CMK (cell line): ENCODE data around the gene TP53.
A peak's percentile ranks its signal among the peaks of the same experiment; 100 is the strongest.

ENCODE experiments used
- DNase-seq: peaks from one replicate; pipeline ENCODE4 v3.0.0-alpha.2; 2010; ENCODE audit warnings: low read depth

TP53 gene

DNA sequence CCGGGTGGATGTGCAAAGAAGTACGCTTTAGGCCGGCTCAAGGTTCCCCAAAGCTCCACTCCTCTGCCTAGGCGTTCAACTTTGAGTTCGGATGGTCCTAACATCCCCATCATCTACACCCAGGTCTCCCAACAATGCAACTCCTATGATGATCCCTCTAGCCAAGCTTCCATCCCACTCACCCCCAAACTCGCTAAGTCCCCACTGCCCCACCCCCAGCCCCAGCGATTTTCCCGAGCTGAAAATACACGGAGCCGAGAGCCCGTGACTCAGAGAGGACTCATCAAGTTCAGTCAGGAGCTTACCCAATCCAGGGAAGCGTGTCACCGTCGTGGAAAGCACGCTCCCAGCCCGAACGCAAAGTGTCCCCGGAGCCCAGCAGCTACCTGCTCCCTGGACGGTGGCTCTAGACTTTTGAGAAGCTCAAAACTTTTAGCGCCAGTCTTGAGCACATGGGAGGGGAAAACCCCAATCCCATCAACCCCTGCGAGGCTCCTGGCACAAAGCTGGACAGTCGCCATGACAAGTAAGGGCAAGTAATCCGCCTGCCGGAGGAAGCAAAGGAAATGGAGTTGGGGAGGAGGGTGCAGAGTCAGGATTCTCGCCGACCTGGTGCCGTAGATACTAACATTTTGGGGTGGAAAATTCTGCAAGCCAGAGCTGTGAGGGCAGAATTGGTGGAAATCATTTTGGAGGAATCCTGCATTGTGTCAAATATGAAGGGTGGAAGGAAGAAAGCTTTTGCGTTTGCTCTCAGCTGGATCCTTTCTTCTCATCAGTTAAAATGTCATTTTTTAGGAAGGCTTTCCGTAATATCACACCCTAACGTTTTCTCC is at the start of gene TP53:
TSS of gene TP53 (minus strand) at position 419 of the 836 bp plus-strand sequence. CDS start 10,896 bp downstream, outside the sequence.
- peak; percentile 69 for DNase-seq

GRCh38 chr17:7732981-7733539 is 45.8 kb upstream of the TP53 start:
- DNase-seq, result no peak

DNA sequence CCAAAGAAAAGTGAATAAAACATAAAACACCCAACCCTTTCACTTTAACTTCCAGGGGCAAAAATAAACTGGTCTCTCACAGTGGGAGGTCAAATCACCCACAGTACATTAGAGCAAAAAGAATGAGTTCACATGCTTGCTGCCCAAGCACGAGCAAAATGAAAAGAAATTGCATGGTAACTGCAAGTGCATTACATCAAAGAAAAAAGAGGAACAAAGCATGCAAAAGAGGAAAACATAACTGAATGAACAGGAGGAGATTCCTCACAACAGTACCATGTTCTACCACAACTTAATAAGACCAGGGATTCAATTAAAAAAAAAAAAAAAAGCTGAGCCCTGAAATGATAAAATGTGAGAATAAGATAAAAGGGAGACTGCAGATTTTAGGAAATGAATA is 42.5 kb upstream of the TP53 start:
- DNase-seq, result no peak

- DNase-seq, result no peak
These were observed 40.6 kb upstream of the TP53 start for GRCh38 chr17:7727886-7728285.

GRCh38 chr17:7721612-7722011 is 34.3 kb upstream of the TP53 start:
- DNase-seq, result no peak

DNA sequence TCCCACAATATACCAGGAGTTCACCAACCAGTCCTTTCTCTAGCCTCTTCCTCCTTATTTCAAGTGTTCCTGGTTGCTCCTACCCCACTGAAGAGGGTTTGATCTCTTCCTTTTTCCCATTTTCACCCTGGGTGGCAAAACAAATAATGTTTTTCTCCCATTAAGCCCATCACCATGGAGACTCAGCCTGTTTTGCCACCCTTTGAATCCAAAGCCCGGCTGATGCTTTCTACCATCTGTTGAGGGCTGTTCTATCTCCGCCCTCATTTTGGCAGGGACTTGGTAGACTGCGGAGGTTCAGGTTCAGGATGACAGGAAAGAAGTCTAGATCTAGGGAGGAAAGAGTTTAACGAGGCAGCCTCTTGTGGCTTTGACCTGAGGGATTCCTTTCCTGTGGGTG is 32.8 kb upstream of the TP53 start:
- DNase-seq, result no peak

GRCh38 chr17:7719661-7720060 is 32.4 kb upstream of the TP53 start:
- no peak for DNase-seq

- no peak for DNase-seq
These were observed 30.6 kb upstream of the TP53 start for GRCh38 chr17:7717756-7718350.

- DNase-seq, result peak; percentile 53
These were observed 29.8 kb upstream of the TP53 start, which contains the start of gene DNAH2 for GRCh38 chr17:7716901-7717755. Gene DNAH2 (plus strand): TSS chr17:7717744. CDS start chr17:7719735, 1,991 bp downstream.

DNA sequence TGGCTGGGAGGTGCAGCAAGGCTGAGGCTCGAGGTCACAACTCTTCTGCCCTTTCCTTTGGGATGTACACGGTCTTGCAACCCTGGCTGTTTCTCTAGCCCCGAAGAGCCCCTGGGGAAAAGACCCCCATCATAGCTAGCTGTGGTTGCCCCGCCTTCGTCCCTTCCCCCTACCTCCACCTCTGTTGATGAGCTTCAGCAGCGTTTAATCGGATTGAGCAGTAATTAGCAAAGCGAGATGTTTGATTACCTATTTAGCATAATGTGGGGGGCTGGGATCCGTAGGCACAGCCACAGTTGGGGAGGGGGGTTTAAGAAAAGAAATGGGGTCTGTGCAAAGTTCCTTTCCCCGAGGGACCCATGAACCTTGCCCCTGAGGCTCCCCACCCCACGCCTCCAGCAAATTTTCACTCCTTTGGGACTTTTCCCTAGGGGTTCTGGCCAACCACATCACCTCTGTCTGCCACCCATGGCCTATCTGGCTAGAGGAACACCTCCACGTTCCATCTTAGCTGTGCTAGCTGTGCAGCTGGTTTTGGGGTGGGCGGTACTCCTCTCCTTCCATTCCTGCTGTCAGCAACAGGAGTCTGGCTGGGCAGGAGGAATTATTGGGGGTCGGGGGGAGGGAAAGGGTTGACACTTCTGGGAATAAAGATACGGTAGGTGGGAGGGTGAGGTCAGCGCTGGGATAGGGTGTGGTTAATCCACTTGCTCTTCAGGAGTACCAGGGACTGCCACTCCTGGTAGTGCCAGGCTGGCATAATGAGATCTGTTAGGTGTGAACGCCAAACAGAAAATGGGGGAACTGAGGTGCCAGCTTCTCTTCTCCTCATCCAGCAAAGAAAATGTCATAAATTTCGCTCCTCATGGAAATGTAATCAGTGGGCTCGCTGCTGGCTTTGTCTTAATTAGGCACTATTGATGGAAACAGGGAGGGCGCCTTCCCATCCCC is 28.9 kb upstream of the TP53 start:
- DNase-seq, result no peak

- no peak for DNase-seq
These were observed 27.7 kb upstream of the TP53 start for GRCh38 chr17:7714721-7715594.

- no peak for DNase-seq
These were observed 26.5 kb upstream of the TP53 start for GRCh38 chr17:7713782-7714181.

DNA sequence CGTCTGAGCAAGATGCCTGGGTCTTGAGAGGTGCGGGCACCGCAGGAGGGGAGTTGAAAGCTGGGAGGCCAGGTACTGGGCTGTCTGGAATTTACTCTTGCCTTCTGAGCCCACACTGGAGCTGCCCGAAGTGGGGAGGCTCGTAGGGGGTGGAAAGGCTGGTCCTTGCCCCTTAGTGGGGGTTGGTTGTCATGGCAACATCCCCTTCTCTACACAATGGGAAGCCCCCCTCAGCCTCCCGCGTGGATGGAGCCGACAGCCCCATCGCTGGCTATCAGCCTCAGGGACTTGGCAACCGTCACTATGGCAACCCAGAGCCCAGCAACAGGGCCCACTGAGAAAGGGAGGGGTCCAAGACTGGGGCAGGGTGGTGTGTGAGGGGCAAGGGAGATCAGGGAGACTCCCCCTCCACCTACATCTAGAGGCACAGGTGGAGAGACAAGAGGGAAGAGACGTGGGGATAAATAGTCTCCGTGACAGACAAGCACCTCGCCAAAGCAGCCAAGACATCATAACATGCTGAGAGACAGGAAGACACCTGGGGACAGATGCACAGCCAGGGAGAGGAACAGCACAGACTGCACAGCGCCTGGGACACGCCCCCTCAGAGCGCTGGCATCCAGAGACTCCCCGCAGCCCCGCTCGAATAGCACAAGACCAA is 25.0 kb upstream of the TP53 start:
- no peak for DNase-seq

- DNase-seq, result no peak
These were observed 23.9 kb upstream of the TP53 start for GRCh38 chr17:7711051-7711755.

DNA sequence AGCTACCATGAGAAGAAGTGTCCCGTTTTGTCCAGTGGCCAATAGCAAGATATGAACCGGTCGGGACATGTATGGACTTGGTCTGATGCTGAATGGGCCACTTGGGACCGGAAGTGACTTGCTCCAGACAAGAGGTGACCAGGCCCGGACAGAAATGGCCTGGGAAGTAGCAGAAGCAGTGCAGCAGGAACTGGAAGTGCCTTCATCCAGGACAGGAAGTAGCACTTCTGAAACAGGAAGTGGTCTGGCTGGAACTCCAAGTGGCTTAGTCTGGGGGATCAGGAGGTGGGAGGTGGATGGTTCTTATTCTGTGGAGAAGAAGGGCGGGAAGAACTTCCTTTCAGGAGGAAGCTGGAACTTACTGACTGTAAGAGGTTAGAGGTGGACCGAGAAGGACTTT is 23.0 kb upstream of the TP53 start:
- DNase-seq, result no peak

GRCh38 chr17:7709031-7709430 is 21.7 kb upstream of the TP53 start:
- DNase-seq, result no peak

- no peak for DNase-seq
These were observed 20.8 kb upstream of the TP53 start for GRCh38 chr17:7707858-7708750.

DNA sequence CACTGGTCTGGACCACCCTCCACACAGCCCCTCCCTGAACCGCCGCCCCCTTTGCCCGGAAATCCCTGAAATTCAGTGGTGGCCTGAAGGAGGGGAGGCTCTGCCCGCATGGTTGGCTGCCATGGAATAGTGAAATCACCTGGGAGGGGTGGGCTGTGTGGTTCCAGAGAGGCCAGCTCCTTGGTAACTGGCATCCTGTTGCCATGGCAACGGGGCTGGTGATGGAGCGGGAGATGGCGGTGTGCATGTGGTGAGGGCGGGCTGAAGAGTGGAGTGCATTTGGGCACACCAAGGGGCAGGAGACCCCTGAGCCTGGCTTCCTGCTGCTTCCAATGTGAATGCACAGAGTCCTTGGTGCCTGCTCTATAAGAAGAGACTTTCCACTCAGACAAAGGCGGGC is 20.2 kb upstream of the TP53 start:
- DNase-seq, result no peak
